Measurements from ENCODE around the gene MRPL54. TPM values are rescaled to one million over a fixed set of nuclear protein-coding genes. Genes with fewer than 3 reads are reported as not detected.

MRPL54 gene
- total RNA-seq, 1 experiment from 2014 or later, result 46.4 TPM

DNA sequence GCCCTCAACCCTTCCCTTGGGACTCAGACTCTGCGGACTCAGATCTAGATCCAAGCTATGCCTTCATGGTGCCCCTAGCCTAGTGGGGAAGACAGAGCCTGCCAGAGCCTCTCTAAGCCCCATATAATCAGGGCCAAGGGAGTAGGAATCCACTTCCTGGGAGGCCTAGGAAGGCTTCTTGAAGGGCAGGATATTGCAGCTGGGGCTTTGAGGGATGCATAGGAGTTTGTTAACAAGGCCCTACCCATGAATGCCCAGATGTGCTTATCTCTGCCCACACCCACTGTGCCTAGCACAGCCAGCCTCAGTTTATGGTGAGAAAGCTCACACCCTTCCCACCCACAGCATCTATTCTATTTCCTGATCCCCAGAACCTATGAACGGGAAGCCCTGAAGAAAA, 12.3 kb upstream of the MRPL54 start:
- intact Hi-C loops (cut with micrococcal nuclease; ENCODE audit: unreplicated experiment), result no loop called here
- Histone ChIP-seq H3K36me3 (ENCODE audit: control insufficient read depth, insufficient read depth, low read length) (peaks cover 2% of the 10 kb centered on the region; the same call in 1 of the 2 replicates), H3K27me3 (replicated peaks; ENCODE audit: control insufficient read depth, insufficient read depth, low read length) (no peaks in the 10 kb centered on the region), H3K4me1 (no peaks in the 10 kb centered on the region), H3K4me3 (ENCODE audit: low read depth, low read length) (no peak overlapping the region), H3K9me3 (no peaks in the 10 kb centered on the region)
- H3K27ac Mint-ChIP-seq (ENCODE audit: unreplicated experiment), result no peak overlapping the region
- BruUV-seq (replicated peaks), result no TSS peak
- no peaks in the 10 kb centered on the region for H3K27me3 Mint-ChIP-seq (ENCODE audit: insufficient read depth, unreplicated experiment)
- DNase-seq, result no peak
- CTCF ChIA-PET, result no interaction called here
- POLR2A ChIA-PET, result no interaction called here
- no peaks in the 10 kb centered on the region for H3K9me3 Mint-ChIP-seq (ENCODE audit: unreplicated experiment)
- TF ChIP-seq, protein P1, sequence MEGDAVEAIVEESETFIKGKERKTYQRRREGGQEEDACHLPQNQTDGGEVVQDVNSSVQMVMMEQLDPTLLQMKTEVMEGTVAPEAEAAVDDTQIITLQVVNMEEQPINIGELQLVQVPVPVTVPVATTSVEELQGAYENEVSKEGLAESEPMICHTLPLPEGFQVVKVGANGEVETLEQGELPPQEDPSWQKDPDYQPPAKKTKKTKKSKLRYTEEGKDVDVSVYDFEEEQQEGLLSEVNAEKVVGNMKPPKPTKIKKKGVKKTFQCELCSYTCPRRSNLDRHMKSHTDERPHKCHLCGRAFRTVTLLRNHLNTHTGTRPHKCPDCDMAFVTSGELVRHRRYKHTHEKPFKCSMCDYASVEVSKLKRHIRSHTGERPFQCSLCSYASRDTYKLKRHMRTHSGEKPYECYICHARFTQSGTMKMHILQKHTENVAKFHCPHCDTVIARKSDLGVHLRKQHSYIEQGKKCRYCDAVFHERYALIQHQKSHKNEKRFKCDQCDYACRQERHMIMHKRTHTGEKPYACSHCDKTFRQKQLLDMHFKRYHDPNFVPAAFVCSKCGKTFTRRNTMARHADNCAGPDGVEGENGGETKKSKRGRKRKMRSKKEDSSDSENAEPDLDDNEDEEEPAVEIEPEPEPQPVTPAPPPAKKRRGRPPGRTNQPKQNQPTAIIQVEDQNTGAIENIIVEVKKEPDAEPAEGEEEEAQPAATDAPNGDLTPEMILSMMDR (IDR thresholded peaks at IDR 0.05; ENCODE audit: insufficient read depth in 1 of 2, low read depth in 1 of 2, low read length in 1 of 2, severe bottlenecking in 1 of 2, unreplicated experiment in 1 of 2), result no peak
- no peaks in the 10 kb centered on the region for H3K4me1 Mint-ChIP-seq (ENCODE audit: low read depth, unreplicated experiment)
- H3K36me3 Mint-ChIP-seq (ENCODE audit: insufficient read depth, unreplicated experiment), result peaks cover 42% of the 10 kb centered on the region
- no peak overlapping the region for H3K4me3 Mint-ChIP-seq (ENCODE audit: unreplicated experiment)

- CTCF ChIA-PET, result no interaction called here
- H3K27ac Mint-ChIP-seq (ENCODE audit: unreplicated experiment), result no peak overlapping the region
- POLR2A ChIA-PET, result no interaction called here
- H3K27me3 ChIP-seq (replicated peaks; ENCODE audit: control insufficient read depth, insufficient read depth, low read length), result no peaks in the 10 kb centered on the region
- intact Hi-C loops (cut with micrococcal nuclease; ENCODE audit: unreplicated experiment), result no loop called here
- H3K4me1 Mint-ChIP-seq (ENCODE audit: low read depth, unreplicated experiment), result no peaks in the 10 kb centered on the region
- no peaks in the 10 kb centered on the region for H3K9me3 ChIP-seq
- BruUV-seq (replicated peaks), result no TSS peak
- no peaks in the 10 kb centered on the region for H3K9me3 Mint-ChIP-seq (ENCODE audit: unreplicated experiment)
- peaks cover 2% of the 10 kb centered on the region; the same call in 1 of the 2 replicates for H3K36me3 ChIP-seq (ENCODE audit: control insufficient read depth, insufficient read depth, low read length)
- no peak overlapping the region for H3K4me3 ChIP-seq (ENCODE audit: low read depth, low read length)
- DNase-seq, result no peak
- H3K4me1 ChIP-seq, result no peaks in the 10 kb centered on the region
- TF ChIP-seq, protein P1 (IDR thresholded peaks at IDR 0.05; ENCODE audit: insufficient read depth in 1 of 2, low read depth in 1 of 2, low read length in 1 of 2, severe bottlenecking in 1 of 2, unreplicated experiment in 1 of 2), result no peak
- no peak overlapping the region for H3K4me3 Mint-ChIP-seq (ENCODE audit: unreplicated experiment)
- peaks cover 44% of the 10 kb centered on the region for H3K36me3 Mint-ChIP-seq (ENCODE audit: insufficient read depth, unreplicated experiment)
- no peaks in the 10 kb centered on the region for H3K27me3 Mint-ChIP-seq (ENCODE audit: insufficient read depth, unreplicated experiment)
These were observed 11.2 kb upstream of the MRPL54 start for GRCh38 chr19:3751236-3751635.

GRCh38 chr19:3752492-3752891, 10.0 kb upstream of the MRPL54 start:
- no peaks in the 10 kb centered on the region; the same call in 1 of the 2 replicates for H3K4me1 ChIP-seq
- Mint-ChIP-seq H3K27me3 (ENCODE audit: insufficient read depth, unreplicated experiment) (no peaks in the 10 kb centered on the region), H3K4me1 (ENCODE audit: low read depth, unreplicated experiment) (no peaks in the 10 kb centered on the region), H3K36me3 (ENCODE audit: insufficient read depth, unreplicated experiment) (peaks cover 44% of the 10 kb centered on the region), H3K27ac (ENCODE audit: unreplicated experiment) (no peak overlapping the region), H3K4me3 (ENCODE audit: unreplicated experiment) (no peak overlapping the region), H3K9me3 (ENCODE audit: unreplicated experiment) (no peaks in the 10 kb centered on the region)
- H3K4me3 ChIP-seq (ENCODE audit: low read depth, low read length), result no peak overlapping the region
- CTCF ChIA-PET, result no interaction called here
- intact Hi-C loops (cut with micrococcal nuclease; ENCODE audit: unreplicated experiment), result no loop called here
- peaks cover 2% of the 10 kb centered on the region for H3K36me3 ChIP-seq (ENCODE audit: control insufficient read depth, insufficient read depth, low read length)
- TF ChIP-seq, protein P1 (IDR thresholded peaks at IDR 0.05; ENCODE audit: insufficient read depth in 1 of 2, low read depth in 1 of 2, low read length in 1 of 2, severe bottlenecking in 1 of 2, unreplicated experiment in 1 of 2), result no peak
- H3K9me3 ChIP-seq, result no peaks in the 10 kb centered on the region
- POLR2A ChIA-PET, result interaction anchor here (0.6 kb wide), 1 partner anchor 1959 kb away, joined by 6 read pairs; no protein-coding TSS in a partner anchor
- BruUV-seq (replicated peaks), result no TSS peak
- no peak for DNase-seq
- no peaks in the 10 kb centered on the region for H3K27me3 ChIP-seq (replicated peaks; ENCODE audit: control insufficient read depth, insufficient read depth, low read length)

Measured in Caco-2 (cell line).